ENCODE results near the gene CREB3. TPM values are rescaled to one million over a fixed set of nuclear protein-coding genes. Genes with fewer than 3 reads are reported as not detected.

CREB3 gene
- total and polyA plus RNA-seq, 2 of the 4 experiments (the other 2 are of a cell fraction): 60.7 to 106 TPM

- H3K4ac ChIP-seq (ENCODE audit: low read depth, low read length): no peak overlapping the region
- no peak overlapping the region for H4K5ac ChIP-seq (ENCODE audit: low read depth, low read length)
- H4K8ac ChIP-seq (ENCODE audit: low read depth in 2 of 2, low read length in 2 of 2): no peak overlapping the region
- no peak overlapping the region for H3K56ac ChIP-seq (ENCODE audit: extremely low read depth, insufficient read depth, low read length)
- ATAC-seq (ENCODE audit: low read depth): no peak
- dilution Hi-C loops (cut with HindIII; ENCODE audit: low sequenced_read_pairs, unreplicated experiment) (no loop called here), in situ Hi-C loops (cut with MboI; ENCODE audit: low sequenced_read_pairs) (loop anchor here (5.0 kb wide), 1 partner anchor 107 kb away; no protein-coding TSS in a partner anchor), intact Hi-C loops (cut with micrococcal nuclease) (no loop called here)
- no peak overlapping the region for H2BK15ac ChIP-seq (ENCODE audit: low read depth, low read length)
- H4K91ac ChIP-seq (ENCODE audit: insufficient read depth, low read depth, low read length): no peak overlapping the region
- H3K23ac ChIP-seq (ENCODE audit: low read depth, low read length): no peak overlapping the region
- no peak overlapping the region for H2BK5ac ChIP-seq (ENCODE audit: low read depth, low read length, poor library complexity, severe bottlenecking)
- no peak overlapping the region for H3K14ac ChIP-seq (replicated peaks; ENCODE audit: low read depth, low read length)
- no peak overlapping the region for H2BK20ac ChIP-seq (ENCODE audit: low read depth, low read length)
- H2BK120ac ChIP-seq (ENCODE audit: low read depth, low read length): no peak overlapping the region
- peak overlapping the region; percentile 55 for H2AFZ ChIP-seq (replicated peaks; ENCODE audit: low read length, poor library complexity)
- POLR2A ChIA-PET (ENCODE audit: unreplicated experiment): no interaction called here
- DNase-seq: no peak
- H2AK9ac ChIP-seq (replicated peaks; ENCODE audit: low read depth, low read length, poor library complexity): no peak overlapping the region
- H3K9me1 ChIP-seq (ENCODE audit: insufficient read depth, low read length): no peaks in the 10 kb centered on the region; the same call in 1 of the 2 replicates
- H3K4me3 ChIP-seq (ENCODE audit: insufficient read depth, low read depth, low read length): no peak overlapping the region
- H3K27ac ChIP-seq (ENCODE audit: insufficient read depth, low read length): no peak overlapping the region
- H3K9me3 ChIP-seq (ENCODE audit: control insufficient read depth, insufficient read depth, low read length): no peaks in the 10 kb centered on the region
- no peak overlapping the region for H3K18ac ChIP-seq (ENCODE audit: low read depth, low read length)
- H3K4me1 ChIP-seq (ENCODE audit: control insufficient read depth, insufficient read depth, low read length): peaks cover 1% of the 10 kb centered on the region; the same call in 1 of the 2 replicates
- no peaks in the 10 kb centered on the region for H4K20me1 ChIP-seq (ENCODE audit: insufficient read depth, low read length)
- no peak for TF ChIP-seq MXI1 (IDR thresholded peaks at IDR 0.05; ENCODE audit: borderline replicate concordance, low read depth, low read length)
- TF ChIP-seq RFX5 (IDR thresholded peaks at IDR 0.05; ENCODE audit: low read depth, low read length): no peak
- no peak for TF ChIP-seq CHD1 (IDR thresholded peaks at IDR 0.05; ENCODE audit: low read depth, low read length)
- TF ChIP-seq FOS (IDR thresholded peaks at IDR 0.05; ENCODE audit: low read depth, low read length): no peak
- TF ChIP-seq RAD21 (IDR thresholded peaks at IDR 0.05; ENCODE audit: low read length): no peak
- TF ChIP-seq USF2 (IDR thresholded peaks at IDR 0.05; ENCODE audit: low read depth, low read length): no peak
- no peak for TF ChIP-seq SMC3 (IDR thresholded peaks at IDR 0.05; ENCODE audit: low read depth, low read length)
- no peak for TF ChIP-seq CEBPB (IDR thresholded peaks at IDR 0.05; ENCODE audit: low read depth, low read length)
- no peak for TF ChIP-seq MAZ (IDR thresholded peaks at IDR 0.05; ENCODE audit: borderline replicate concordance, low read depth, low read length)
- TF ChIP-seq, protein P1, sequence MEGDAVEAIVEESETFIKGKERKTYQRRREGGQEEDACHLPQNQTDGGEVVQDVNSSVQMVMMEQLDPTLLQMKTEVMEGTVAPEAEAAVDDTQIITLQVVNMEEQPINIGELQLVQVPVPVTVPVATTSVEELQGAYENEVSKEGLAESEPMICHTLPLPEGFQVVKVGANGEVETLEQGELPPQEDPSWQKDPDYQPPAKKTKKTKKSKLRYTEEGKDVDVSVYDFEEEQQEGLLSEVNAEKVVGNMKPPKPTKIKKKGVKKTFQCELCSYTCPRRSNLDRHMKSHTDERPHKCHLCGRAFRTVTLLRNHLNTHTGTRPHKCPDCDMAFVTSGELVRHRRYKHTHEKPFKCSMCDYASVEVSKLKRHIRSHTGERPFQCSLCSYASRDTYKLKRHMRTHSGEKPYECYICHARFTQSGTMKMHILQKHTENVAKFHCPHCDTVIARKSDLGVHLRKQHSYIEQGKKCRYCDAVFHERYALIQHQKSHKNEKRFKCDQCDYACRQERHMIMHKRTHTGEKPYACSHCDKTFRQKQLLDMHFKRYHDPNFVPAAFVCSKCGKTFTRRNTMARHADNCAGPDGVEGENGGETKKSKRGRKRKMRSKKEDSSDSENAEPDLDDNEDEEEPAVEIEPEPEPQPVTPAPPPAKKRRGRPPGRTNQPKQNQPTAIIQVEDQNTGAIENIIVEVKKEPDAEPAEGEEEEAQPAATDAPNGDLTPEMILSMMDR (conservative IDR thresholded peaks at IDR 0.05; ENCODE audit: low read depth, low read length): no peak
- TF ChIP-seq ELK1 (IDR thresholded peaks at IDR 0.05; ENCODE audit: borderline replicate concordance, low read depth, low read length): no peak
- no peak for TF ChIP-seq MAFK (IDR thresholded peaks at IDR 0.05; ENCODE audit: low read depth, low read length)
- TF ChIP-seq NFE2L2 (IDR thresholded peaks at IDR 0.05; ENCODE audit: low read depth, low read length): no peak
- H3K27me3 ChIP-seq (ENCODE audit: control insufficient read depth, insufficient read depth, low read length): peaks cover 27% of the 10 kb centered on the region
- no CpG with 5 or more reads among the region's 7 CpGs for WGBS, 2 experiments (ENCODE audit: extremely low coverage in 2 of 2, insufficient read length in 1 of 2)
- no peaks in the 10 kb centered on the region for H3K36me3 ChIP-seq (ENCODE audit: control insufficient read depth, insufficient read depth, low read length)
- CTCF ChIA-PET: interaction anchor here (0.6 to 0.7 kb wide), 2 partner anchors 51 to 611 kb away, joined by 3 read pairs; no protein-coding TSS in a partner anchor
- H3K79me1 ChIP-seq (ENCODE audit: low read depth in 1 of 2, low read length in 2 of 2): no peaks in the 10 kb centered on the region
- H3K9ac ChIP-seq (ENCODE audit: low read depth, low read length): no peak overlapping the region
- no peak overlapping the region for H3K4me2 ChIP-seq (ENCODE audit: low read depth, low read length)
- H2AK5ac ChIP-seq (ENCODE audit: low read depth, low read length): no peak overlapping the region
- no TSS peak for BruUV-seq (replicated peaks)
These were observed 42.6 kb downstream of the CREB3 start for GRCh38 chr9:35774907-35775635.

Measured in IMR-90 (cell line).